Activated CD4-positive, CD25-positive, alpha-beta regulatory T cell treated with anti-CD3 and anti-CD28 coated beads, Interleukin-2, amount 50 U/mL, for 16 hours (primary cell): ENCODE results near the gene DUSP1.

Source experiments
- DNase-seq: peaks from one replicate; pipeline ENCODE4 v3.0.0-alpha.2; 2020; ENCODE audit warnings: low read depth, low spot score

The DUSP1 gene

GRCh38 chr5:172743112-172743959 lies 27.7 kb downstream of the DUSP1 start:
- no peak for DNase-seq

- DNase-seq, result no peak
Measured at GRCh38 chr5:172741206-172741582, 29.8 kb downstream of the DUSP1 start.

DNA sequence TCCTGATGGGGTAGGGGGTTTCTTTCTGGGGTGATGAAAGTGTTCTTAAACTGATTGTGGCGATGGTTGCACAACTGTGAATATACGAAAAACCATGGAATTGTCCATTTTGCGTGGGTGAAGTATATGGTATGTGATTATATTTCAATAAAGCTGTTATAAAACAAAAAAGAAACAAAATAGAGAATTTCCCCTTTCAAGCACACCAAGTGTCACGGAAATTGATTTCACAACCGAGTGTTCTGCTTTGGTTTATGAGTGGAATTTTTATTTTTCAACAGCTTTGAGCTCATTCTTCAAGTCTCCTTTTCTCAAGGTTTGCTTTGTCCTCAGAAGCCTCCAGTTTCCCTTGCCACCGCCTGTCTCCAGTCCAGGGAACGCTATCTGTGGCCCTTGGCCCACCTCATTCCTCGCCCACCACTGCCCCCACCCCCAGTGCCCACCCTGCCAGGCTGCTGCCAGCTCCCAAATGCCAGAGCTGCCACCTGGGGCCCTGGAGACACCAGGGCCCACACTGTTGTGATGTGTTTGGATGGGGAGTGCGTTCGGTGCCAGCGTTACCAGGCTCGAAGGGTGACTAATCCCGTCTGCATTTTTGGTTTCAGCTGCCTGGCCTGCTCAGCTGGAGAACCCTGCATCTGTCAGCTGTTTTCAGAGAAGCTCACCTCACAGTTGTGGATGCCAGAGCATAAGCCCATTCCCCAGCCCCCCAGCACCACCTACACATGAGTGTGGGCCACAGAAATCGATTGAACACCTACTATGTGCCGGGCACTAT lies 30.4 kb downstream of the DUSP1 start:
- no peak for DNase-seq

- no peak for DNase-seq
Measured at GRCh38 chr5:172739375-172739774, 31.6 kb downstream of the DUSP1 start.

- DNase-seq, result no peak
Measured at GRCh38 chr5:172736508-172737135, 34.4 kb downstream of the DUSP1 start.

DNA sequence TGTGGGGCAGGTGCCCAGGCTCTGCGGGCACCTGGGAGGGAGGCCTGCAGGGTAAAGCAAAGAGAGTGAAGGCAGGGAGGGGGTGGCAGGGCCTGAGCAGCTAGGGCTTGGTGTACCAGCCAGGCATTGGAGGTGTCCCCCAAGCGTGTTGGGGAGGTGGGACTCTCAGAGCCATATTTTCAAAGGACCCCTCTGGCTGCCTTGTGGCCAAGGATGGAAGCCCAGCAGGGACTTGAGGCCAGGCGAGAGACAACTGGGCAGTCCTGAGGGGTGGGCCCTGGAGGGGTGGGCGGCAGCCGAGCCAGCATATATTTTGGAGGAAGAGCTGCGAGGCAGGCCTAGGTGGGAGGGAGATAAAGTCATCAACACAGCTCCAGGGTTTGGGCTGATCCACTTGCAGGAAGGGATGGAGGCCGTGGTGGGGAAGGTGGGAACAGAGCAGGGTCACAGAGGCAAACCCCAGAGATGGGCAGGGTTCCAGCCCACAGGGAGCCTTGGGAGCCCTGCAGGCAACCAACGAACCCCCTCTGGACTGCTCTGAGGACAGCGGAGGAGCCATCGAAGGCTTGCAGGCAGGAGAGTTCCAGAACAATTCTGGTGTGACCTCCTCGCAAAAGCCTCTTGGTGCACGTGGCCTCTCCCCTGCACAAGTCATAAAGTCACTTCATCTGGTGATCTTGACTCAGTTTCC lies 35.7 kb downstream of the DUSP1 start:
- DNase-seq, result no peak

- no peak for DNase-seq
Measured at GRCh38 chr5:172733974-172734346, 37.0 kb downstream of the DUSP1 start.

DNA sequence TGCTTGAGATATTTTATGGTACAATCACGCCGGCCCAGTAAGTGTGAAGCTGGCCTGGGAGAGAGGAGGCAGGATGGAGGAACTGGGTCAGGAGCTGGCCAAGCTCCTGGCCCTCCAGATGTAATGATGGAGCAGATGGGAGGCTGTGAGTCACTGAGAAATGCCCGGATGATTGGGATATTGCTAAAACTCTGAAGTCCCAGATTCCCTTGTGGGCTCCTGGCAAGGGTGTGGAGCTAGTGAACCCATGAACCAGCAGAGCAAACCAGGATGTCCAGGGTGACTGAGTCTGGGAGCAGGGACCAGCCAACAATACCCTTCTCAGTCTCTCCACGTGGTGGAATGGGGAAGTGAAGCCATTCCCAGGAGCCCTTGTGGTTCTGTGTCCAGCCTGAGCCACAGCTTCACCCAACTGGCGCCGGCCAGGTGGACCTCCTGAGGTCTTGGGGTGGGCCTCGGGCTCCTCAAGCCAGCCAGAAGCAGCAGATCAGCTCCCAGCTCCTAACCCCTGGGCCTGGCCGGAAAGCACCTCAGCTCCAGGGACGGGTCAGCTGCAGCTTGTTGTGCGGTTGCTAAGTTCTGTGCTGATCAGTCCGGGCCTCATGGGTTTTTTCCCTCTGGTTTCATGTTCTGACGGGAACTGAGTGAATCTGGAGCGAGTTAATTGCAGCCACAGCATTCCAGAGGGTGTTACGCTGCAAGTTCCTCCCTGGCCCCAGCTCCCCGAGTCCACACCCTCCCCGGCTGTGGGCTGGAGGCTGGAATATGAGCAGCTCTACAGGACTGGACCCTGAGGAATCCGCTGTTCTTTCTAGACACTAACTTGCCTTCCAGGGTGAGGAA lies 37.6 kb downstream of the DUSP1 start:
- no peak for DNase-seq

- DNase-seq, result no peak
Measured at GRCh38 chr5:172732201-172732865, 38.7 kb downstream of the DUSP1 start.

GRCh38 chr5:172731680-172732074 lies 39.3 kb downstream of the DUSP1 start:
- no peak for DNase-seq

- no peak for DNase-seq
Measured at GRCh38 chr5:172730981-172731679, 39.9 kb downstream of the DUSP1 start.

- DNase-seq, result no peak
Measured at GRCh38 chr5:172730222-172730621, 40.8 kb downstream of the DUSP1 start.

DNA sequence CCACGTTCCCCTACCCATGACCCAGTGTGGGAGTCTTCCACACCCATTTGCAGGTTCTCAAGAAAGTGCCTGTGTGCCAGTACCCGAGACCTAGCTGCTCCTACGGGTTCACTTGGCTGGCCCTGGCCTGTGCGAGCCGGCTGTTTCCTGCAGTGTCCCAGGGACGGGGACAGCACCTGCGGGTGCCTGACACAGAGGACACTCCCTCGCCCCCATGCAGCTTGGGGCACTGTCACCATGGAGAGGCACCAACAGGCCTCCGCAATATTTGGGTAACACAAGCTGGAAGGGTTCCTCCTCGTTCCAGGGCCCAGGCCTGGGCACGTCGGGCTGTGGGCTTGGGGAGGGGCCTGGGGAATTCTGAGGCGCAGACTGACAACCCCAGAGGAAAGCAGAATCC lies 41.4 kb downstream of the DUSP1 start:
- no peak for DNase-seq

GRCh38 chr5:172728481-172729241 lies 42.3 kb downstream of the DUSP1 start:
- DNase-seq, result no peak

DNA sequence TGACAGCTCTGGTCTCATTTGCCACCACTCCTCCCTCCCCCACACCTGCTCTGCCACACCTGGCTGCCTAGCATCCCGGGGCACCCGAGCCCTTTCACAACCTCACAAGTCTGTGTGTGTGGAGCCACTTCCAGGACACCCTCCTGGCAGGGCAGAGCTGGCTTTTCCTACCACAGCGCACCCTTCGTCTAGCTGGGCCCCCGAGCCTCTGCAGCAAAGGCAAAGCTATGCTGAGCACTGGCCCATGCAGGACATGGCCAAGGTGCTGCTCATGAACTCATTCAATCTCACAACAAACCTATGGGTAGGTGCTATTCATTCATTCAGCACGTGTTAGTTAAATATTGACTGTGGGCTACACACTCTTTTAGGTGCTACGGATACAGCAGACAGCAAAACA lies 43.4 kb downstream of the DUSP1 start:
- DNase-seq, result no peak

DNA sequence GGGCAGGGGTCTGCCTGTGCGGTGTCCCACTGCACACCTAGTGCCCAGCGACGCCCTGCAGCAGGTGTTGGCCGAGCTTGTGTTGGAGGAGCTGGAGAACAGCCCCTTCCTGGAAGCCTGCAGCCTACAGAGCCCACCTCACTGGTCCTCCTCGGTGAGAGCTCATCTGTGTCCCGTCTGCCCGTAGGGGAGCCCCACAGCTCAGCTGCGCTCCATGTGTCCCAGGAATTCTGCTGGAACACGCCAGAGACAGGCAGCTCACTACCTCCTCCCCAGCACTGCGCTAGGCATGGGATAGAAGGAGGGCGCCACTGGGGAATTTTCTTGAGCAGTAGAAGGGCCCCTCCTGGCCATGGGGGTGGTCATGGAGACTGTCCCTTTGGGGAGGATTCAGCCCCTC lies 44.0 kb downstream of the DUSP1 start:
- DNase-seq, result no peak

- no peak for DNase-seq
Measured at GRCh38 chr5:172725785-172726184, 45.2 kb downstream of the DUSP1 start.

GRCh38 chr5:172725273-172725672 lies 45.7 kb downstream of the DUSP1 start:
- DNase-seq, result no peak
